Uterus (tissue), 4 donors: ENCODE measurements around the gene PREX1. TPM values are rescaled to one million over a fixed set of nuclear protein-coding genes. Genes with fewer than 3 reads are reported as not detected.
A peak's percentile ranks its signal among the peaks of the same experiment; 100 is the strongest.

Experiments used
- DNase-seq, 2 donors: peaks; one replicate each; pipeline ENCODE4 v3.0.0-alpha.2; 2019 to 2020
- H3K27ac ChIP-seq, 2 donors: fragments of 200-600 bp; sonication (generic); 1 replicate in 1 of 2; 2 replicates in 1 of 2; pipeline ENCODE4 v1.5.1; 2016 to 2018
- H3K27me3 ChIP-seq, 2 donors: fragments of 200-600 bp; sonication (generic); one replicate each; pipeline ENCODE4 v1.5.1; 2018 to 2019; ENCODE audit warnings: control low read depth in 1 of 2
- H3K36me3 ChIP-seq, 2 donors: fragments of 200-600 bp; sonication (generic); one replicate each; pipeline ENCODE4 v1.5.1; 2019; ENCODE audit warnings: control low read depth in 1 of 2
- H3K4me1 ChIP-seq, 2 donors: fragments of 200-600 bp; sonication (generic); one replicate each; pipeline ENCODE4 v1.5.1; 2018 to 2019; ENCODE audit warnings: control low read depth in 1 of 2
- H3K4me3 ChIP-seq, 2 donors: fragments of 200-600 bp; sonication (generic); 1 replicate in 1 of 2; 2 replicates in 1 of 2; pipeline ENCODE4 v1.5.1; 2018 to 2019; ENCODE audit warnings: mild to moderate bottlenecking in 1 of 2
- H3K9me3 ChIP-seq, 2 donors: fragments of 200-600 bp; sonication (generic); one replicate each; pipeline ENCODE4 v1.5.1; 2019; ENCODE audit warnings: control low read depth in 1 of 2
- POLR2A ChIP-seq, 2 donors: fragments of 450-650 bp; IDR thresholded peaks; one replicate each; pipeline ENCODE4 v1.6.1; 2016; ENCODE audit warnings: antibody characterized with exemption in 2 of 2, mild to moderate bottlenecking in 1 of 2, moderate library complexity in 1 of 2
- intact Hi-C: fragments of 100-400 bp; cut with DNase I; formaldehyde crosslinking; loops from one replicate; pipeline ENCODE4 v1.15.1; 2023; ENCODE audit warnings: low total_unique reads
- total RNA-seq, 4 donors: library from RNA; depleted of rRNA in 3 of 4; stranded (reverse); fragments of >200 nt in 3 of 4; gene quantifications; one replicate each; pipeline versions ENCODE4 v1.1.0 to v1.2.4, GENCODE V29; 2014 to 2023
- TF ChIP-seq, protein P1 (sequence below), 4 experiments: fragments of 200-600 bp in 2 of 4; fragments of 450-650 bp in 2 of 4; sonication (generic) in 2 of 4; IDR thresholded peaks; one replicate each; pipeline ENCODE4 v1.5.1; 2016 to 2019; ENCODE audit warnings: antibody characterized with exemption in 4 of 4, mild to moderate bottlenecking in 2 of 4, moderate library complexity in 1 of 4
- donor health status: DM: yes; HTN: yes; CAD: no.

Gene PREX1
- total RNA-seq, 4 donors from 2014 or later: 3.6 to 19.7 (median 11.3) TPM

- Histone ChIP-seq H3K27me3 (no peaks in the 10 kb centered on the region), H3K4me3 (no peak overlapping the region), H3K9me3 (no peaks in the 10 kb centered on the region), H3K27ac (no peak overlapping the region), H3K4me1 (no peaks in the 10 kb centered on the region), H3K36me3 (no peaks in the 10 kb centered on the region)
- no peak for DNase-seq
- intact Hi-C loops: no loop called here
- TF ChIP-seq, protein P1, sequence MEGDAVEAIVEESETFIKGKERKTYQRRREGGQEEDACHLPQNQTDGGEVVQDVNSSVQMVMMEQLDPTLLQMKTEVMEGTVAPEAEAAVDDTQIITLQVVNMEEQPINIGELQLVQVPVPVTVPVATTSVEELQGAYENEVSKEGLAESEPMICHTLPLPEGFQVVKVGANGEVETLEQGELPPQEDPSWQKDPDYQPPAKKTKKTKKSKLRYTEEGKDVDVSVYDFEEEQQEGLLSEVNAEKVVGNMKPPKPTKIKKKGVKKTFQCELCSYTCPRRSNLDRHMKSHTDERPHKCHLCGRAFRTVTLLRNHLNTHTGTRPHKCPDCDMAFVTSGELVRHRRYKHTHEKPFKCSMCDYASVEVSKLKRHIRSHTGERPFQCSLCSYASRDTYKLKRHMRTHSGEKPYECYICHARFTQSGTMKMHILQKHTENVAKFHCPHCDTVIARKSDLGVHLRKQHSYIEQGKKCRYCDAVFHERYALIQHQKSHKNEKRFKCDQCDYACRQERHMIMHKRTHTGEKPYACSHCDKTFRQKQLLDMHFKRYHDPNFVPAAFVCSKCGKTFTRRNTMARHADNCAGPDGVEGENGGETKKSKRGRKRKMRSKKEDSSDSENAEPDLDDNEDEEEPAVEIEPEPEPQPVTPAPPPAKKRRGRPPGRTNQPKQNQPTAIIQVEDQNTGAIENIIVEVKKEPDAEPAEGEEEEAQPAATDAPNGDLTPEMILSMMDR (IDR thresholded peaks at IDR 0.05): no peak
- TF ChIP-seq POLR2A (IDR thresholded peaks at IDR 0.05): no peak
Observed at GRCh38 chr20:48662711-48663110, 165.1 kb downstream of the PREX1 start.

GRCh38 chr20:48661575-48662455 is 166.0 kb downstream of the PREX1 start:
- Histone ChIP-seq H3K36me3 (no peaks in the 10 kb centered on the region), H3K9me3 (no peaks in the 10 kb centered on the region), H3K27ac (no peak overlapping the region), H3K4me3 (no peak overlapping the region), H3K4me1 (no peaks in the 10 kb centered on the region), H3K27me3 (no peaks in the 10 kb centered on the region)
- TF ChIP-seq, protein P1 (IDR thresholded peaks at IDR 0.05): no peak
- TF ChIP-seq POLR2A (IDR thresholded peaks at IDR 0.05): no peak
- intact Hi-C loops: no loop called here
- DNase-seq: no peak

DNA sequence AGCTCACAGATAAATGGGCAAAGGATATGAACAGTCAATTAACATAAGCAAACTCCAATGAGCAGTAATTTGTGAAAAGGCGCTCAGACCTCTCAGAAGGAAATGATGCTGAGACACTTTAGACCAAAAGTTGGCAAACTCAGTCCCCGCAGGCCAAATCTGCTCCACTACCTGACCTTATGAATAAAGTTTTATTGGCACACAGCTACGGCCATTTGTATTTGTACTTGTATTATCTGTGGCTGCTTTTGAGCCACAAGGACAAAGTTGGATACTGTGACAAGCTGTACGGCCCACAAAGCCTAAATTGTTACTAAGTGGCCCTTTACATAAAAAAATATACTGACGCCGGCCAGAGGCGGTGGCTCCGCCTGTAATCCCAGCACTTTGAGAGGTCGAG is 167.0 kb downstream of the PREX1 start:
- intact Hi-C loops: no loop called here
- no peak overlapping the region for H3K4me3 ChIP-seq

GRCh38 chr20:48659858-48660257 is 167.9 kb downstream of the PREX1 start:
- Histone ChIP-seq H3K27ac (no peak overlapping the region), H3K27me3 (no peaks in the 10 kb centered on the region), H3K9me3 (no peaks in the 10 kb centered on the region), H3K36me3 (no peaks in the 10 kb centered on the region), H3K4me3 (no peak overlapping the region), H3K4me1 (no peaks in the 10 kb centered on the region)
- peak in 1 of 2 donors; percentile 26 for DNase-seq
- TF ChIP-seq POLR2A (IDR thresholded peaks at IDR 0.05): no peak
- TF ChIP-seq, protein P1 (IDR thresholded peaks at IDR 0.05): no peak
- intact Hi-C loops: loop anchor here (5.0 kb wide), 1 partner anchor 242 kb away; no protein-coding TSS in a partner anchor

More for the DNA sequence above, 167.0 kb downstream of the PREX1 start:
- Histone ChIP-seq H3K27me3 (no peaks in the 10 kb centered on the region), H3K36me3 (no peaks in the 10 kb centered on the region), H3K9me3 (no peaks in the 10 kb centered on the region), H3K27ac (no peak overlapping the region), H3K4me1 (no peaks in the 10 kb centered on the region)
- DNase-seq: no peak
- TF ChIP-seq, protein P1 (IDR thresholded peaks at IDR 0.05): no peak
- no peak for TF ChIP-seq POLR2A (IDR thresholded peaks at IDR 0.05)

DNA sequence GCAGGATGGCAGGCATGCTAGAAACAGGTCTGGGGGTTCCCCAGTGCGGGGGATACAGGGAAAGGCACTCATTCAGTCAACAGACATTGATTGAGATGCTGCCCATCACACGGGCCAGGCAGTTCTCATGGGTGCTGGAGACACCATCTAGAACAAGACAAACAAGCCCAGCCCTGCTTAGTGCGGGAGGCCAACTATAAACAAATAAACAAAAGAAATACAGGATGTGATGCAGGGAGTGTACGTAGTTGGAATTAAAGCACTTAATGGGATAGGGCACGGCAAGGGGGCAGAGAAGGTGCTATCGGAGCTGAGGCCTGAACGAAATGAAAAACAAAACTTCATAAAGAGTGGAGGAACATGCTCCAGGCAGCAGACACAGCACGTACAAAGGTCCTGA is 169.3 kb downstream of the PREX1 start:
- Histone ChIP-seq H3K9me3 (no peaks in the 10 kb centered on the region), H3K27ac (no peak overlapping the region), H3K36me3 (no peaks in the 10 kb centered on the region), H3K4me1 (no peaks in the 10 kb centered on the region), H3K27me3 (no peaks in the 10 kb centered on the region), H3K4me3 (no peak overlapping the region)
- intact Hi-C loops: loop anchor here (5.0 kb wide), 1 partner anchor 244 kb away; no protein-coding TSS in a partner anchor
- TF ChIP-seq, protein P1 (IDR thresholded peaks at IDR 0.05): no peak
- no peak for TF ChIP-seq POLR2A (IDR thresholded peaks at IDR 0.05)
- no peak for DNase-seq
